Measurements from ENCODE around the gene ASCC3.
"Not testable (repeated sequence)": the region's sequence is repeated elsewhere in the genome, so short reads cannot be mapped to it uniquely, and the experiment has no call there.

DNA sequence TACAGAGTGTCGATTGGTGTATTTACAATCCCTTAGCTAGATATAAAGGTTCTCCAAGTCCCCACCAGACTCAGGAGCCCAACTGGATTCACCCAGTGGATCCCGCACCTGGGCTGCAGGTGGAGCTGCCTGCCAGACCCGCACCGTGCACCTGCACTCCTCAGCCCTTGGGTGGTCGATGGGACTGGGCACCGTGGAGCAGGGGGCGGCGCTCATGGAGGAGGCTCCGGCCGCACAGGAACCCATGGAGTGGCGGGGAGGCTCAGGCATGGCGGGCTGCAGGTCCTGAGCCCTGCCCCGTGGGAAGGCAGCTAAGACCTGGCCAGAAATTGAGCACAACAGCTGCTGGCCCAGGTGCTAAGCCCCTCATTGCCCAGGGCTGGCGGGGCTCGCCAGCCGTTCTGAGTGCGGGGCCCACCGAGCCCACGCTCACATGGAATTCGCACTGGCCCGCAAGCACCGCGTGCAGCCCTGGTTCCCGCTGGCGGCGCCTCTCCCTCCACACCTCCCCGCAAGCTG lies 52.0 kb downstream of the ASCC3 start:
- TF ChIP-seq, protein P1, sequence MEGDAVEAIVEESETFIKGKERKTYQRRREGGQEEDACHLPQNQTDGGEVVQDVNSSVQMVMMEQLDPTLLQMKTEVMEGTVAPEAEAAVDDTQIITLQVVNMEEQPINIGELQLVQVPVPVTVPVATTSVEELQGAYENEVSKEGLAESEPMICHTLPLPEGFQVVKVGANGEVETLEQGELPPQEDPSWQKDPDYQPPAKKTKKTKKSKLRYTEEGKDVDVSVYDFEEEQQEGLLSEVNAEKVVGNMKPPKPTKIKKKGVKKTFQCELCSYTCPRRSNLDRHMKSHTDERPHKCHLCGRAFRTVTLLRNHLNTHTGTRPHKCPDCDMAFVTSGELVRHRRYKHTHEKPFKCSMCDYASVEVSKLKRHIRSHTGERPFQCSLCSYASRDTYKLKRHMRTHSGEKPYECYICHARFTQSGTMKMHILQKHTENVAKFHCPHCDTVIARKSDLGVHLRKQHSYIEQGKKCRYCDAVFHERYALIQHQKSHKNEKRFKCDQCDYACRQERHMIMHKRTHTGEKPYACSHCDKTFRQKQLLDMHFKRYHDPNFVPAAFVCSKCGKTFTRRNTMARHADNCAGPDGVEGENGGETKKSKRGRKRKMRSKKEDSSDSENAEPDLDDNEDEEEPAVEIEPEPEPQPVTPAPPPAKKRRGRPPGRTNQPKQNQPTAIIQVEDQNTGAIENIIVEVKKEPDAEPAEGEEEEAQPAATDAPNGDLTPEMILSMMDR (IDR thresholded peaks at IDR 0.05; ENCODE audit: low read depth, low read length, poor library complexity, severe bottlenecking): not testable (repeated sequence)
- not testable (repeated sequence) for TF ChIP-seq EZH2phosphoT487 (IDR thresholded peaks at IDR 0.05; ENCODE audit: borderline replicate concordance, low read length)

Data from DOHH2 (cell line).